ENCODE data around the gene RHOA. TPM values are rescaled to one million over a fixed set of nuclear protein-coding genes. Genes with fewer than 3 reads are reported as not detected.

Gene RHOA
- total RNA-seq, 1 experiment from 2014 or later = 278 TPM

DNA sequence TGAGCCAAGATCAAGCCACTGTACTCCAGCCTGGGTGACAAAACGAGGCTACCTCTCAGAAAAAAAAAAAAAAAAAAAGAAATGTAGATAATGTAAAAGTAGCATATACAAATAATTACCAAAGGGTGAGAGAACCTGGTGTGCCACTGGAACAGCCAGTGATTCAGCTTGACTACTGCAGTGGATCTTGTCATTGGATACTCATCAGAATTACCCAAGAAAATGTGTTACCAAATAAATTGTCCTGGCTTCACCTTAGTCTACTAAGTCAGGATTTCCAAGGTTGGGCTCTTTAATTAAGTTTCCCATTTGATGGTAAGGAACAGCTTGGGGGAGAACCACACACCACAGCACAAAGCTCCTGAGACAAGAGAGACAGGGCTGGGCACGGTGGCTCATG is 15.8 kb upstream of the RHOA start:
- Histone ChIP-seq H3K36me3 (ENCODE audit: low read depth, low read length) (no peaks in the 10 kb centered on the region), H3K4me3 (ENCODE audit: low read length) (no peak overlapping the region), H4K20me1 (ENCODE audit: low read length) (no peaks in the 10 kb centered on the region), H3K27me3 (ENCODE audit: low read length) (no peaks in the 10 kb centered on the region), H3K79me2 (ENCODE audit: low read length) (no peaks in the 10 kb centered on the region), H3K4me2 (ENCODE audit: low read length) (no peak overlapping the region), H3K4me1 (ENCODE audit: insufficient read depth, low read length) (peaks cover 5% of the 10 kb centered on the region; the same call in 1 of the 2 replicates), H3K9ac (ENCODE audit: low read length) (no peak overlapping the region), H3F3A (ENCODE audit: low read length, unreplicated experiment) (no peaks in the 10 kb centered on the region), H2AFZ (ENCODE audit: low read length) (no peak overlapping the region), H3K9me3 (ENCODE audit: low read length) (no peaks in the 10 kb centered on the region), H3K9me2 (replicated peaks; ENCODE audit: low read length) (no peaks in the 10 kb centered on the region), H3K27ac (ENCODE audit: low read length) (no peak overlapping the region)
- ChIA-PET CTCF (no interaction called here), POLR2A (ENCODE audit: unreplicated experiment) (no interaction called here)
- DNase-seq (no peak), ATAC-seq (no peak)
- BruUV-seq (replicated peaks) = no TSS peak
- intact Hi-C loops (cut with micrococcal nuclease) = no loop called here
- TF ChIP-seq, protein P1, sequence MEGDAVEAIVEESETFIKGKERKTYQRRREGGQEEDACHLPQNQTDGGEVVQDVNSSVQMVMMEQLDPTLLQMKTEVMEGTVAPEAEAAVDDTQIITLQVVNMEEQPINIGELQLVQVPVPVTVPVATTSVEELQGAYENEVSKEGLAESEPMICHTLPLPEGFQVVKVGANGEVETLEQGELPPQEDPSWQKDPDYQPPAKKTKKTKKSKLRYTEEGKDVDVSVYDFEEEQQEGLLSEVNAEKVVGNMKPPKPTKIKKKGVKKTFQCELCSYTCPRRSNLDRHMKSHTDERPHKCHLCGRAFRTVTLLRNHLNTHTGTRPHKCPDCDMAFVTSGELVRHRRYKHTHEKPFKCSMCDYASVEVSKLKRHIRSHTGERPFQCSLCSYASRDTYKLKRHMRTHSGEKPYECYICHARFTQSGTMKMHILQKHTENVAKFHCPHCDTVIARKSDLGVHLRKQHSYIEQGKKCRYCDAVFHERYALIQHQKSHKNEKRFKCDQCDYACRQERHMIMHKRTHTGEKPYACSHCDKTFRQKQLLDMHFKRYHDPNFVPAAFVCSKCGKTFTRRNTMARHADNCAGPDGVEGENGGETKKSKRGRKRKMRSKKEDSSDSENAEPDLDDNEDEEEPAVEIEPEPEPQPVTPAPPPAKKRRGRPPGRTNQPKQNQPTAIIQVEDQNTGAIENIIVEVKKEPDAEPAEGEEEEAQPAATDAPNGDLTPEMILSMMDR (conservative IDR thresholded peaks at IDR 0.05; ENCODE audit: low read depth, low read length) = no peak
- no peak for TF ChIP-seq EZH2phosphoT487 (IDR thresholded peaks at IDR 0.05; ENCODE audit: borderline replicate concordance, low read length)

GRCh38 chr3:49424816-49425215 is 13.0 kb upstream of the RHOA start:
- no peaks in the 10 kb centered on the region for H3K27me3 ChIP-seq (ENCODE audit: low read length)
- no peak overlapping the region for H2AFZ ChIP-seq (ENCODE audit: low read length)
- intact Hi-C loops (cut with micrococcal nuclease) = no loop called here
- no peaks in the 10 kb centered on the region for H3K9me3 ChIP-seq (ENCODE audit: low read length)
- TF ChIP-seq EZH2phosphoT487 (IDR thresholded peaks at IDR 0.05; ENCODE audit: borderline replicate concordance, low read length) (no peak), EZH2 (IDR thresholded peaks at IDR 0.05; ENCODE audit: low read length, unreplicated experiment) (no peak)
- TF ChIP-seq, protein P1 (conservative IDR thresholded peaks at IDR 0.05; ENCODE audit: low read depth, low read length) = no peak
- DNase-seq (no peak), ATAC-seq (no peak)
- POLR2A ChIA-PET (ENCODE audit: unreplicated experiment) = no interaction called here
- no peaks in the 10 kb centered on the region for H3K9me2 ChIP-seq (replicated peaks; ENCODE audit: low read length)
- no TSS peak for BruUV-seq (replicated peaks)
- H3K79me2 ChIP-seq (ENCODE audit: low read length) = no peaks in the 10 kb centered on the region
- H4K20me1 ChIP-seq (ENCODE audit: low read length) = no peaks in the 10 kb centered on the region
- H3K4me3 ChIP-seq (ENCODE audit: low read length) = no peak overlapping the region
- H3K9ac ChIP-seq (ENCODE audit: low read length) = no peak overlapping the region
- CTCF ChIA-PET = no interaction called here
- H3K27ac ChIP-seq (ENCODE audit: low read length) = no peak overlapping the region
- H3K4me2 ChIP-seq (ENCODE audit: low read length) = no peak overlapping the region
- peaks cover 6% of the 10 kb centered on the region for H3F3A ChIP-seq (ENCODE audit: low read length, unreplicated experiment)
- H3K4me1 ChIP-seq (ENCODE audit: insufficient read depth, low read length) = peaks cover 20% of the 10 kb centered on the region
- H3K36me3 ChIP-seq (ENCODE audit: low read depth, low read length) = no peaks in the 10 kb centered on the region

GRCh38 chr3:49422379-49423248 is 10.8 kb upstream of the RHOA start, which contains the start of gene AMT:
TSS of gene AMT (minus strand) at chr3:49422473. CDS start at chr3:49422450, 23 bp downstream.
- TF ChIP-seq EZH2 (IDR thresholded peaks at IDR 0.05; ENCODE audit: low read length, unreplicated experiment) (no peak), EZH2phosphoT487 (IDR thresholded peaks at IDR 0.05; ENCODE audit: borderline replicate concordance, low read length) (no peak)
- TF ChIP-seq, protein P1 (conservative IDR thresholded peaks at IDR 0.05; ENCODE audit: low read depth, low read length) = no peak
- Histone ChIP-seq H3K4me2 (ENCODE audit: low read length) (peak within 1 kb of the TSS; percentile 6; the same call in 1 of the 2 replicates), H3K79me2 (ENCODE audit: low read length) (no peaks in the 10 kb centered on the region), H3K4me1 (ENCODE audit: insufficient read depth, low read length) (peaks cover 17% of the 10 kb centered on the region), H2AFZ (ENCODE audit: low read length) (no peak within 1 kb of the TSS), H3K4me3 (ENCODE audit: low read length) (no peak within 1 kb of the TSS), H3F3A (ENCODE audit: low read length, unreplicated experiment) (peaks cover 6% of the 10 kb centered on the region), H3K36me3 (ENCODE audit: low read depth, low read length) (no peaks in the 10 kb centered on the region), H3K27ac (ENCODE audit: low read length) (peak within 1 kb of the TSS; percentile 70), H3K9me2 (replicated peaks; ENCODE audit: low read length) (no peaks in the 10 kb centered on the region), H3K9me3 (ENCODE audit: low read length) (no peaks in the 10 kb centered on the region), H3K27me3 (ENCODE audit: low read length) (no peaks in the 10 kb centered on the region), H3K9ac (ENCODE audit: low read length) (no peak within 1 kb of the TSS), H4K20me1 (ENCODE audit: low read length) (no peaks in the 10 kb centered on the region)
- ChIA-PET CTCF (no interaction called here), POLR2A (ENCODE audit: unreplicated experiment) (no interaction called here)
- no peak for ATAC-seq
- BruUV-seq (replicated peaks) = no TSS peak
- no peak for DNase-seq
- intact Hi-C loops (cut with micrococcal nuclease) = no loop called here

Data from PC-3 (cell line).